HepG2 (cell line): Measurements from ENCODE around the gene ADAMTS17. TPM values are rescaled to one million over a fixed set of nuclear protein-coding genes. Genes with fewer than 3 reads are reported as not detected.

ENCODE experiments used
- ATAC-seq: fragments of 200-7000 bp; cut with Tn5 transposase; 3 replicates; pipeline ENCODE4 v1.9.1; 2020; ENCODE audit warnings: mild to moderate bottlenecking, moderate library complexity
- BruUV-seq: library from RNA; stranded (reverse); fragments of 400-500 nt; replicated peaks from 2 replicates; lab custom pipeline; 2021; lab: Mats Ljungman, UMichigan
- CTCF ChIA-PET: fragments of 300-600 bp; formaldehyde crosslinking; extraction: SDS; loops from one replicate; lab custom pipeline; 2021; ENCODE audit warnings: low total read pairs, inconsistent platforms, low intra/inter-chr PET ratio; lab: Yijun Ruan, JAX
- POLR2A ChIA-PET: fragments of 350-600 bp; sonication (Branson Sonifier 250); formaldehyde crosslinking; loops from one replicate; lab custom pipeline; 2020; ENCODE audit warnings: antibody characterized with exemption, inconsistent platforms; lab: Yijun Ruan, JAX
- DNase-seq: peaks from one replicate; pipeline ENCODE4 v3.0.0-alpha.2; 2015; ENCODE audit warnings: low spot score
- FAIRE-seq: peaks from 3 replicates; lab custom pipeline; 2011; peaks lifted over from hg19 to GRCh38; lab: Jason Lieb, UNC
- H2AFZ ChIP-seq: one replicate; pipeline ENCODE4 v1.6.1; 2011; ENCODE audit warnings: low read length, inconsistent platforms
- H3K27ac ChIP-seq: fragments of 300-600 bp; 3 replicates; pipeline ENCODE4 v1.8.0; 2011; ENCODE audit warnings: mixed run types, mild to moderate bottlenecking, mixed read lengths, low read length, inconsistent platforms; ENCODE audit not compliant: insufficient read depth; ENCODE audit errors: extremely low read length
- H3K27me3 ChIP-seq, 2 experiments: fragments of 200-600 bp in 1 of 2; 2 replicates in 1 of 2; 3 replicates in 1 of 2; pipeline versions ENCODE4 v1.6.0 to v1.8.0; 2011; ENCODE audit warnings: low read length in 2 of 2, mild to moderate bottlenecking in 2 of 2, moderate library complexity in 2 of 2, inconsistent platforms in 1 of 2; ENCODE audit not compliant: insufficient read depth in 2 of 2, control insufficient read depth in 1 of 2
- H3K36me3 ChIP-seq, 2 experiments: fragments of 200-600 bp in 1 of 2; replicated peaks in 1 of 2; 2 replicates in 1 of 2; 3 replicates in 1 of 2; pipeline versions ENCODE4 v1.5.1 to v1.8.0; 2011; ENCODE audit warnings: low read length in 2 of 2, inconsistent platforms in 1 of 2; ENCODE audit not compliant: insufficient read depth in 2 of 2, control insufficient read depth in 1 of 2
- H3K4me1 ChIP-seq: 2 replicates; pipeline ENCODE4 v1.5.1; 2012; ENCODE audit warnings: low read length, inconsistent platforms; ENCODE audit not compliant: insufficient read depth
- H3K4me2 ChIP-seq: 2 replicates; pipeline ENCODE4 v1.6.0; 2011; ENCODE audit warnings: low read depth, low read length, inconsistent platforms
- H3K4me3 ChIP-seq, 3 experiments: fragments of 200-600 bp in 1 of 3; sonication (generic), shearing (Covaris generic) in 1 of 3; replicated peaks in 1 of 3; 2 replicates each; pipeline ENCODE4 v1.5.1; 2011 to 2016; ENCODE audit warnings: low read length in 3 of 3, inconsistent platforms in 2 of 3, low read depth in 2 of 3, mild to moderate bottlenecking in 2 of 3, control low read depth in 1 of 3, mixed read lengths in 1 of 3; ENCODE audit not compliant: insufficient read depth in 1 of 3
- H3K79me2 ChIP-seq: one replicate; pipeline ENCODE4 v1.6.1; 2011; ENCODE audit warnings: low read length, inconsistent platforms; ENCODE audit not compliant: insufficient read depth
- H3K9ac ChIP-seq: 2 replicates; pipeline ENCODE4 v1.6.0; 2011; ENCODE audit warnings: mild to moderate bottlenecking, low read depth, low read length, inconsistent platforms; ENCODE audit not compliant: insufficient read depth
- H3K9me3 ChIP-seq: 2 replicates; pipeline ENCODE4 v1.5.1; 2012; ENCODE audit warnings: mild to moderate bottlenecking, low read length
- H4K20me1 ChIP-seq: 2 replicates; pipeline ENCODE4 v1.6.0; 2011; ENCODE audit warnings: inconsistent platforms, mild to moderate bottlenecking, low read length, moderate library complexity; ENCODE audit not compliant: insufficient read depth
- ATF1 ChIP-seq: IDR thresholded peaks from 2 replicates; pipeline ENCODE4 v1.6.1; 2016; ENCODE audit warnings: mild to moderate bottlenecking, control low read depth
- E2F1 ChIP-seq: sonication (generic); formaldehyde crosslinking; IDR thresholded peaks from 2 replicates; pipeline ENCODE4 v1.5.0; 2020; ENCODE audit warnings: missing genetic modification reagents
- FLYWCH1 ChIP-seq: sonication (generic); formaldehyde crosslinking; IDR thresholded peaks from 2 replicates; pipeline ENCODE4 v1.8.1; 2023; ENCODE audit warnings: mild to moderate bottlenecking, missing genetic modification reagents
- HOXA3 ChIP-seq: sonication (generic); formaldehyde crosslinking; IDR thresholded peaks from 2 replicates; pipeline ENCODE4 v1.5.0; 2020; ENCODE audit warnings: missing genetic modification reagents
- IRX3 ChIP-seq: sonication (generic); formaldehyde crosslinking; IDR thresholded peaks from 2 replicates; pipeline ENCODE4 v1.8.1; 2023; ENCODE audit warnings: mild to moderate bottlenecking, low read depth, missing genetic modification reagents, borderline replicate concordance
- NFKBIZ ChIP-seq: IDR thresholded peaks from 2 replicates; pipeline ENCODE4 v1.6.1; 2018; ENCODE audit warnings: missing genetic modification reagents, missing compliant biosample characterization
- ONECUT2 ChIP-seq: sonication (generic); formaldehyde crosslinking; IDR thresholded peaks from 2 replicates; pipeline ENCODE4 v1.4.0; 2020; ENCODE audit warnings: missing genetic modification reagents
- ZNF451 ChIP-seq: sonication (generic); formaldehyde crosslinking; IDR thresholded peaks from 2 replicates; pipeline ENCODE4 v1.5.0; 2020; ENCODE audit warnings: mild to moderate bottlenecking, missing genetic modification reagents
- ZNF562 ChIP-seq: sonication (generic); formaldehyde crosslinking; IDR thresholded peaks from 2 replicates; pipeline ENCODE4 v1.8.0; 2022; ENCODE audit warnings: missing genetic modification reagents, borderline replicate concordance
- ZNF749 ChIP-seq: sonication (generic); formaldehyde crosslinking; IDR thresholded peaks from 2 replicates; pipeline ENCODE4 v1.8.0; 2022; ENCODE audit warnings: mild to moderate bottlenecking, missing genetic modification reagents, moderate library complexity, borderline replicate concordance
- ZNF766 ChIP-seq: sonication (generic); formaldehyde crosslinking; IDR thresholded peaks from 2 replicates; pipeline ENCODE4 v1.5.0; 2020; ENCODE audit warnings: missing genetic modification reagents, borderline replicate concordance
- ZNF775 ChIP-seq: sonication (generic); formaldehyde crosslinking; IDR thresholded peaks from 2 replicates; pipeline ENCODE4 v1.4.0; 2020; ENCODE audit warnings: missing genetic modification reagents, mild to moderate bottlenecking, moderate library complexity, borderline replicate concordance
- ZSCAN22 ChIP-seq: sonication (generic); formaldehyde crosslinking; IDR thresholded peaks from 2 replicates; pipeline ENCODE4 v1.4.0; 2020; ENCODE audit warnings: mild to moderate bottlenecking, missing genetic modification reagents
- ZZZ3 ChIP-seq: sonication (generic); formaldehyde crosslinking; IDR thresholded peaks from 2 replicates; pipeline ENCODE4 v1.4.0; 2020; ENCODE audit warnings: missing genetic modification reagents, mild to moderate bottlenecking, borderline replicate concordance
- WGBS: methylation state at CpG from one replicate; pipeline ENCODE4 v1.1.6; 2017; ENCODE audit warnings: low lambda C conversion rate; 5-methylcytosine and 5-hydroxymethylcytosine counted together
- in situ Hi-C: cut with HindIII; loops from 2 replicates; pipeline ENCODE4 v1.10.0; 2017; ENCODE audit warnings: low pct_unique_long_range_greater_than_20kb; ENCODE audit not compliant: extremely low pct_ligation_motif_present
- intact Hi-C: fragments of 100-400 bp; cut with micrococcal nuclease; formaldehyde crosslinking; loops from one replicate; pipeline ENCODE4 v1.10.0; 2022; ENCODE audit not compliant: unreplicated experiment
- polyA plus RNA-seq, 8 experiments: library from polyadenylated mRNA; depleted of rRNA in 3 of 8; stranded (reverse) in 7 of 8; unstranded in 1 of 8; fragments of >200 nt; fragmentation: Illumina TruSeq in 4 of 8; extraction: Trizol in 4 of 8; gene quantifications; 2 replicates each; pipeline versions ENCODE4 v1.2.1 to v1.2.3, GENCODE V29; 2011 to 2016; ENCODE audit warnings: low read depth in 4 of 8, missing spikeins in 1 of 8, mixed read lengths in 1 of 8; ENCODE audit not compliant: insufficient read depth in 1 of 8
- total RNA-seq, 5 experiments: library from RNA; depleted of rRNA; stranded (reverse); fragments of >200 nt; fragmentation: Illumina TruSeq; extraction: Trizol; gene quantifications; 2 replicates each; pipeline ENCODE4 v1.2.3, GENCODE V29; 2016; ENCODE audit warnings: low read depth in 1 of 5

The ADAMTS17 gene
- total and polyA plus RNA-seq, 2 of the 13 experiments (the other 11 are each of a cell fraction or from before 2014, with no cell fraction given), result 0.02 to 0.04 TPM

- intact Hi-C loops (no loop called here), in situ Hi-C loops (no loop called here)
- no peaks in the 10 kb centered on the region for H3K79me2 ChIP-seq
- H2AFZ ChIP-seq, result no peak overlapping the region
- no peak overlapping the region for H3K27ac ChIP-seq
- no peak overlapping the region for H3K4me2 ChIP-seq
- H4K20me1 ChIP-seq, result no peaks in the 10 kb centered on the region
- no peaks in the 10 kb centered on the region for H3K36me3 ChIP-seq
- WGBS, result 64% methylated on average over 8 of the region's 8 CpGs
- BruUV-seq, result no TSS peak
- no peak for ATAC-seq
- CTCF ChIA-PET, result no interaction called here
- H3K27me3 ChIP-seq, result no peaks in the 10 kb centered on the region
- H3K4me1 ChIP-seq, result no peaks in the 10 kb centered on the region
- TF ChIP-seq HOXA3 (CRISPR knock-in tag) (no peak), NFKBIZ (CRISPR knock-in tag) (no peak), ZNF766 (CRISPR knock-in tag) (no peak), ATF1 (CRISPR knock-in tag) (no peak), ZNF562 (no peak), IRX3 (no peak), E2F1 (CRISPR knock-in tag) (no peak), FLYWCH1 (CRISPR knock-in tag) (no peak), ZNF451 (CRISPR knock-in tag) (no peak), ZSCAN22 (CRISPR knock-in tag) (no peak), ZNF775 (no peak), ZNF749 (CRISPR knock-in tag) (no peak), ZZZ3 (CRISPR knock-in tag) (no peak), ONECUT2 (no peak)
- TF ChIP-seq, all 625 proteins: peak for 0
- FAIRE-seq (no peak), DNase-seq (no peak)
- POLR2A ChIA-PET, result no interaction called here
- Histone ChIP-seq H3K9me3 (no peaks in the 10 kb centered on the region; the same call in 1 of the 2 replicates), H3K4me3 (no peak overlapping the region), H3K9ac (no peak overlapping the region)
Measured at GRCh38 chr15:100154338-100154737, 187.4 kb downstream of the ADAMTS17 start.
